Endothelial cell of umbilical vein (primary cell): ENCODE results near the gene MDN1. TPM values are rescaled to one million over a fixed set of nuclear protein-coding genes. Genes with fewer than 3 reads are reported as not detected.

ENCODE experiments used
- BruUV-seq: library from RNA; stranded (reverse); fragments of 400-500 nt; replicated peaks from 2 replicates; lab custom pipeline; 2021; lab: Mats Ljungman, UMichigan
- CTCF ChIA-PET: fragments of 300-600, 350-600 bp; sonication (Branson Sonifier 250); formaldehyde crosslinking; loops from one replicate; lab custom pipeline; 2021; ENCODE audit warnings: antibody characterized with exemption, inconsistent platforms; lab: Charles Lee
- POLR2A ChIA-PET: fragments of 300-600, 350-600 bp; sonication (Branson Sonifier 250); formaldehyde crosslinking; loops from one replicate; lab custom pipeline; 2021; ENCODE audit warnings: antibody characterized with exemption, inconsistent platforms; lab: Charles Lee
- DNase-seq: peaks from one replicate; pipeline ENCODE4 v3.0.0-alpha.2; 2011; ENCODE audit warnings: low read depth, low spot score
- FAIRE-seq: peaks from 2 replicates; lab custom pipeline; 2011; peaks lifted over from hg19 to GRCh38; lab: Jason Lieb, UNC
- H2AFZ ChIP-seq: 2 replicates; pipeline ENCODE4 v1.6.0; 2012; ENCODE audit warnings: low read depth, low read length, control low read depth, inconsistent platforms
- H3K27ac ChIP-seq: 2 replicates; pipeline ENCODE4 v1.5.1; 2011; ENCODE audit warnings: low read depth, mild to moderate bottlenecking, control low read depth, low read length, moderate library complexity; ENCODE audit not compliant: insufficient read depth
- H3K27me3 ChIP-seq, 2 experiments: 2 replicates each; pipeline versions ENCODE4 v1.6.0 to v1.6.1; 2011; ENCODE audit warnings: low read length in 2 of 2, mixed read lengths in 1 of 2; ENCODE audit not compliant: control insufficient read depth in 2 of 2, insufficient read depth in 2 of 2
- H3K36me3 ChIP-seq, 2 experiments: 2 replicates in 1 of 2; 3 replicates in 1 of 2; pipeline ENCODE4 v1.5.1; 2011; ENCODE audit warnings: low read length in 2 of 2, mild to moderate bottlenecking in 1 of 2, moderate library complexity in 1 of 2; ENCODE audit not compliant: control insufficient read depth in 2 of 2, insufficient read depth in 2 of 2; ENCODE audit errors: extremely low read depth in 1 of 2
- H3K4me1 ChIP-seq: 3 replicates; pipeline ENCODE4 v1.5.1; 2011; ENCODE audit warnings: mild to moderate bottlenecking, low read length; ENCODE audit not compliant: control insufficient read depth, insufficient read depth; ENCODE audit errors: extremely low read depth
- H3K4me2 ChIP-seq: 2 replicates; pipeline ENCODE4 v1.6.1; 2011; ENCODE audit warnings: low read length, control low read depth, mixed read lengths; ENCODE audit not compliant: insufficient read depth
- H3K4me3 ChIP-seq, 3 experiments: fragments of 200-600 bp in 1 of 3; sonication (generic), shearing (Covaris generic) in 1 of 3; replicated peaks in 1 of 3; 2 replicates each; pipeline ENCODE4 v1.5.1; 2011 to 2016; ENCODE audit warnings: control low read depth in 3 of 3, low read length in 3 of 3, mild to moderate bottlenecking in 2 of 3, inconsistent platforms in 1 of 3, low read depth in 1 of 3, moderate library complexity in 1 of 3; ENCODE audit not compliant: insufficient read depth in 1 of 3
- H3K79me2 ChIP-seq: 2 replicates; pipeline ENCODE4 v1.6.0; 2012; ENCODE audit warnings: low read length, inconsistent platforms; ENCODE audit not compliant: control insufficient read depth, insufficient read depth
- H3K9ac ChIP-seq: replicated peaks from 2 replicates; pipeline ENCODE3; 2011; ENCODE audit warnings: low read length, control low read depth; ENCODE audit not compliant: insufficient read depth; ENCODE audit errors: extremely low read depth
- H3K9me1 ChIP-seq: replicated peaks from 3 replicates; pipeline ENCODE4 v1.6.0; 2011; ENCODE audit warnings: mild to moderate bottlenecking, low read length; ENCODE audit not compliant: control insufficient read depth, insufficient read depth; ENCODE audit errors: extremely low read depth
- H3K9me3 ChIP-seq: replicated peaks from 2 replicates; pipeline ENCODE4 v1.5.1; 2012; ENCODE audit warnings: low read length, inconsistent platforms; ENCODE audit not compliant: control insufficient read depth, insufficient read depth
- H4K20me1 ChIP-seq: replicated peaks from 2 replicates; pipeline ENCODE3; 2011; ENCODE audit warnings: mild to moderate bottlenecking, low read length; ENCODE audit not compliant: control insufficient read depth, insufficient read depth; ENCODE audit errors: extremely low read depth
- CTCF ChIP-seq, 2 donors: IDR thresholded peaks; 1 replicate in 1 of 2; 2 replicates in 1 of 2; pipeline ENCODE4 v1.5.1; 2011; ENCODE audit warnings: low read length in 2 of 2, mild to moderate bottlenecking in 2 of 2, moderate library complexity in 2 of 2, control low read depth in 1 of 2, inconsistent platforms in 1 of 2, low read depth in 1 of 2; ENCODE audit not compliant: insufficient read depth in 1 of 2; ENCODE audit errors: extremely low read depth in 1 of 2
- EZH2 ChIP-seq: IDR thresholded peaks from 2 replicates; pipeline ENCODE4 v1.6.1; 2012; ENCODE audit warnings: borderline replicate concordance, low read depth, mild to moderate bottlenecking, moderate library complexity, low read length, inconsistent platforms; ENCODE audit not compliant: severe bottlenecking
- FOS ChIP-seq: IDR thresholded peaks from 2 replicates; pipeline ENCODE4 v1.6.1; 2011; ENCODE audit warnings: mild to moderate bottlenecking, low read length, moderate library complexity, borderline replicate concordance; ENCODE audit not compliant: insufficient read depth
- GATA2 ChIP-seq: IDR thresholded peaks from 2 replicates; pipeline ENCODE4 v1.7.0; 2011; ENCODE audit warnings: low read depth, mild to moderate bottlenecking, moderate library complexity, mixed read lengths, low read length; ENCODE audit not compliant: insufficient read length, insufficient read depth
- JUN ChIP-seq: IDR thresholded peaks from 2 replicates; pipeline ENCODE4 v1.6.1; 2011; ENCODE audit warnings: borderline replicate concordance, low read depth; ENCODE audit not compliant: insufficient read length, insufficient read depth
- MAX ChIP-seq: IDR thresholded peaks from 2 replicates; pipeline ENCODE4 v1.6.1; 2011; ENCODE audit not compliant: insufficient read depth, insufficient read length
- MYC ChIP-seq: IDR thresholded peaks from one replicate; pipeline ENCODE4 v1.6.1; 2011; ENCODE audit warnings: mild to moderate bottlenecking, low read depth, low read length
- POLR2A ChIP-seq: IDR thresholded peaks from 2 replicates; pipeline ENCODE4 v1.6.1; 2012; ENCODE audit warnings: low read depth, mild to moderate bottlenecking, control low read depth, low read length
- POLR2AphosphoS5 ChIP-seq: IDR thresholded peaks from 2 replicates; pipeline ENCODE4 v1.6.1; 2012; ENCODE audit warnings: low read depth, mild to moderate bottlenecking, control low read depth, low read length, moderate library complexity; ENCODE audit not compliant: insufficient read depth
- dilution Hi-C: fragments of 300-500 bp; cut with MboI; formaldehyde crosslinking; loops from one replicate; pipeline ENCODE4 v1.15.0; 2019; ENCODE audit warnings: low sequenced_read_pairs; ENCODE audit not compliant: extremely low pct_ligation_motif_present
- intact Hi-C: fragments of 100-400 bp; cut with micrococcal nuclease; formaldehyde crosslinking; loops from one replicate; pipeline ENCODE4 v1.10.0; 2022
- polyA plus RNA-seq, 4 experiments: library from polyadenylated mRNA; depleted of rRNA in 3 of 4; stranded (reverse) in 3 of 4; unstranded in 1 of 4; fragments of >200 nt; gene quantifications; 2 replicates each; pipeline versions ENCODE4 v1.2.1 to v1.2.3, GENCODE V29; 2011 to 2012; ENCODE audit warnings: missing spikeins in 1 of 4
- total RNA-seq: library from RNA; stranded (reverse); gene quantifications from 2 replicates; pipeline ENCODE4 v1.2.3, GENCODE V29; 2021

MDN1 gene
- total and polyA plus RNA-seq, 2 donors (not counting 3 experiments of a cell fraction or from before 2014, with no cell fraction given): 9.2 to 39.6 TPM

GRCh38 chr6:89786970-89787369, 32.6 kb downstream of the MDN1 start:
- H3K79me2 ChIP-seq: no peaks in the 10 kb centered on the region
- POLR2A ChIA-PET: no interaction called here
- CTCF ChIA-PET: interaction anchor here (2.4 kb wide), 1 partner anchor 13 kb away, joined by 7 read pairs; no protein-coding TSS in a partner anchor
- H3K36me3 ChIP-seq: peaks cover 3 to 14% of the 10 kb centered on the region in 2 experiments
- TF ChIP-seq GATA2: no peak
- no peak for TF ChIP-seq CTCF (IDR thresholded peaks at IDR 0.05; ENCODE audit: extremely low read depth in 1 of 2, insufficient read depth in 1 of 2, low read depth in 1 of 2, low read length in 2 of 2)
- TF ChIP-seq JUN: no peak
- no peak for TF ChIP-seq MYC
- TF ChIP-seq FOS: no peak
- no peak overlapping the region for H3K9ac ChIP-seq
- no peak overlapping the region for H3K27ac ChIP-seq
- dilution Hi-C loops (no loop called here), intact Hi-C loops (no loop called here)
- no peak overlapping the region for H2AFZ ChIP-seq
- H4K20me1 ChIP-seq: no peaks in the 10 kb centered on the region
- no peaks in the 10 kb centered on the region for H3K9me3 ChIP-seq
- FAIRE-seq (no peak), DNase-seq (no peak)
- H3K4me2 ChIP-seq: no peak overlapping the region
- no peak overlapping the region for H3K4me3 ChIP-seq
- BruUV-seq: no TSS peak
- H3K4me1 ChIP-seq: no peaks in the 10 kb centered on the region
- H3K27me3 ChIP-seq: no peaks in the 10 kb centered on the region
- no peaks in the 10 kb centered on the region for H3K9me1 ChIP-seq

GRCh38 chr6:89784838-89785237, 34.8 kb downstream of the MDN1 start:
- no peak overlapping the region for H3K9ac ChIP-seq
- dilution Hi-C loops: no loop called here
- TF ChIP-seq POLR2AphosphoS5: no peak
- no peak for TF ChIP-seq JUN
- no peak for TF ChIP-seq MAX
- TF ChIP-seq EZH2: no peak
- TF ChIP-seq CTCF (IDR thresholded peaks at IDR 0.05; ENCODE audit: extremely low read depth in 1 of 2, insufficient read depth in 1 of 2, low read depth in 1 of 2, low read length in 2 of 2): no peak
- no peak for TF ChIP-seq POLR2A
- TF ChIP-seq FOS: no peak
- no peak for TF ChIP-seq MYC
- no peak for TF ChIP-seq GATA2
- intact Hi-C loops: no loop called here
- BruUV-seq: no TSS peak
- POLR2A ChIA-PET: no interaction called here
- no peaks in the 10 kb centered on the region for H3K27me3 ChIP-seq
- H3K79me2 ChIP-seq: no peaks in the 10 kb centered on the region
- DNase-seq (no peak), FAIRE-seq (no peak)
- no peak overlapping the region for H2AFZ ChIP-seq
- H3K4me2 ChIP-seq: no peak overlapping the region
- H3K27ac ChIP-seq: no peak overlapping the region
- H3K4me1 ChIP-seq: no peaks in the 10 kb centered on the region
- no peaks in the 10 kb centered on the region for H3K9me1 ChIP-seq
- H4K20me1 ChIP-seq: no peaks in the 10 kb centered on the region
- H3K4me3 ChIP-seq: no peak overlapping the region
- H3K36me3 ChIP-seq: peaks cover 2 to 11% of the 10 kb centered on the region in 2 experiments
- CTCF ChIA-PET: interaction anchor here (2.4 kb wide), 1 partner anchor 15 kb away, joined by 7 read pairs; no protein-coding TSS in a partner anchor
- no peaks in the 10 kb centered on the region for H3K9me3 ChIP-seq
